Karpas-422 (cell line): ENCODE measurements around the gene KCNG1. TPM values are rescaled to one million over a fixed set of nuclear protein-coding genes. Genes with fewer than 3 reads are reported as not detected.
A peak's percentile ranks its signal among the peaks of the same experiment; 100 is the strongest.
"Not testable (repeated sequence)": the region's sequence is repeated elsewhere in the genome, so short reads cannot be mapped to it uniquely, and the experiment has no call there.

Experiments
- DNase-seq: peaks from one replicate; pipeline ENCODE4 v3.0.0-alpha.2; 2015
- H2AFZ ChIP-seq: fragments of 200-600 bp; sonication (generic); 2 replicates; pipeline ENCODE4 v1.6.1; 2014; ENCODE audit warnings: antibody characterized with exemption, low read length, mixed read lengths
- H3K27ac ChIP-seq: fragments of 200-600 bp; sonication (generic); 2 replicates; pipeline ENCODE4 v1.5.1; 2014; ENCODE audit warnings: mild to moderate bottlenecking, low read length, moderate library complexity
- H3K27me3 ChIP-seq: fragments of 200-600 bp; sonication (generic); 2 replicates; pipeline ENCODE4 v1.6.1; 2014; ENCODE audit warnings: low read length, mixed read lengths
- H3K36me3 ChIP-seq: fragments of 200-600 bp; sonication (generic); 2 replicates; pipeline ENCODE4 v1.6.1; 2014; ENCODE audit warnings: low read length, mixed read lengths; ENCODE audit not compliant: insufficient read depth
- H3K4me1 ChIP-seq: fragments of 200-600 bp; sonication (generic); 2 replicates; pipeline ENCODE4 v1.6.1; 2014; ENCODE audit warnings: mild to moderate bottlenecking, low read length, mixed read lengths
- H3K4me2 ChIP-seq: fragments of 200-600 bp; sonication (generic); 2 replicates; pipeline ENCODE4 v1.6.1; 2014; ENCODE audit warnings: low read length, low read depth, mild to moderate bottlenecking; ENCODE audit not compliant: poor library complexity, severe bottlenecking
- H3K4me3 ChIP-seq: fragments of 200-600 bp; sonication (generic); 2 replicates; pipeline ENCODE4 v1.5.1; 2014; ENCODE audit warnings: mild to moderate bottlenecking, antibody characterized with exemption, low read length, mixed read lengths
- H3K79me2 ChIP-seq: fragments of 200-600 bp; sonication (generic); 2 replicates; pipeline ENCODE4 v1.6.1; 2014; ENCODE audit warnings: mild to moderate bottlenecking, low read length, mixed read lengths
- H3K9ac ChIP-seq: fragments of 200-600 bp; sonication (generic); 2 replicates; pipeline ENCODE4 v1.6.0; 2014; ENCODE audit warnings: low read length
- H3K9me2 ChIP-seq: fragments of 200-600 bp; sonication (generic), shearing (Covaris generic); replicated peaks from 2 replicates; pipeline ENCODE4 v1.6.0; 2014; ENCODE audit warnings: mild to moderate bottlenecking, low read length, moderate library complexity; ENCODE audit not compliant: insufficient read depth
- H3K9me3 ChIP-seq: fragments of 300-700, 200-600 bp; sonication (generic); 2 replicates; pipeline ENCODE4 v1.6.1; 2014; ENCODE audit warnings: low read length, mixed read lengths
- H4K20me1 ChIP-seq: fragments of 200-600 bp; sonication (generic); 2 replicates; pipeline ENCODE4 v1.6.1; 2014; ENCODE audit warnings: mild to moderate bottlenecking, antibody characterized with exemption, low read length, low read depth; ENCODE audit not compliant: insufficient read depth
- total RNA-seq: library from RNA; depleted of rRNA; stranded (reverse); fragments of >200 nt; shearing (Covaris generic); gene quantifications from 2 replicates; pipeline ENCODE4 v1.2.3, GENCODE V29; 2014; ENCODE audit warnings: low replicate concordance

Gene KCNG1
- total RNA-seq, 1 experiment from 2014 or later, result not detected

GRCh38 chr20:51059862-51060261, 37.0 kb upstream of the KCNG1 start:
- no peak overlapping the region for H3K4me2 ChIP-seq

GRCh38 chr20:51058017-51058416, 35.1 kb upstream of the KCNG1 start:
- Histone ChIP-seq H3K79me2 (no peaks in the 10 kb centered on the region), H3K36me3 (no peaks in the 10 kb centered on the region), H3K4me1 (no peaks in the 10 kb centered on the region), H3K4me2 (no peak overlapping the region), H2AFZ (no peak overlapping the region), H3K4me3 (no peak overlapping the region), H3K9ac (no peak overlapping the region), H3K27ac (no peak overlapping the region), H3K9me3 (no peaks in the 10 kb centered on the region), H4K20me1 (no peaks in the 10 kb centered on the region), H3K9me2 (no peaks in the 10 kb centered on the region), H3K27me3 (no peaks in the 10 kb centered on the region)
- no peak for DNase-seq

More at GRCh38 chr20:51059862-51060261, 37.0 kb upstream of the KCNG1 start:
- H4K20me1 ChIP-seq, result no peaks in the 10 kb centered on the region
- H3K27me3 ChIP-seq, result no peaks in the 10 kb centered on the region
- H3K9me2 ChIP-seq, result no peaks in the 10 kb centered on the region
- no peaks in the 10 kb centered on the region for H3K36me3 ChIP-seq
- no peaks in the 10 kb centered on the region for H3K4me1 ChIP-seq
- no peak for DNase-seq
- no peaks in the 10 kb centered on the region for H3K9me3 ChIP-seq
- no peak overlapping the region for H3K27ac ChIP-seq
- no peak overlapping the region for H2AFZ ChIP-seq
- no peaks in the 10 kb centered on the region for H3K79me2 ChIP-seq
- H3K9ac ChIP-seq, result no peak overlapping the region
- H3K4me3 ChIP-seq, result no peak overlapping the region

- H3K9me2 ChIP-seq, result no peaks in the 10 kb centered on the region
- no peak overlapping the region for H3K4me2 ChIP-seq
- H3K27me3 ChIP-seq, result no peaks in the 10 kb centered on the region
- H3K79me2 ChIP-seq, result no peaks in the 10 kb centered on the region
- no peaks in the 10 kb centered on the region for H3K4me1 ChIP-seq
- no peaks in the 10 kb centered on the region for H4K20me1 ChIP-seq
- no peaks in the 10 kb centered on the region for H3K9me3 ChIP-seq
- DNase-seq, result no peak
- no peaks in the 10 kb centered on the region for H3K36me3 ChIP-seq
- no peak overlapping the region for H3K9ac ChIP-seq
- no peak overlapping the region for H3K27ac ChIP-seq
- H3K4me3 ChIP-seq, result no peak overlapping the region
- no peak overlapping the region for H2AFZ ChIP-seq
Measured at GRCh38 chr20:51054233-51054632, 31.3 kb upstream of the KCNG1 start.

GRCh38 chr20:51050531-51051075, 27.7 kb upstream of the KCNG1 start:
- Histone ChIP-seq H3K27me3 (peaks cover 5% of the 10 kb centered on the region; the same call in 1 of the 2 replicates), H3K4me2 (no peak overlapping the region), H3K36me3 (no peaks in the 10 kb centered on the region), H3K9me2 (no peaks in the 10 kb centered on the region), H3K9ac (no peak overlapping the region), H3K79me2 (no peaks in the 10 kb centered on the region), H3K4me1 (no peaks in the 10 kb centered on the region), H4K20me1 (no peaks in the 10 kb centered on the region), H3K27ac (no peak overlapping the region), H3K4me3 (no peak overlapping the region), H3K9me3 (peaks cover 4% of the 10 kb centered on the region), H2AFZ (no peak overlapping the region)
- no peak for DNase-seq

- Histone ChIP-seq H2AFZ (no peak overlapping the region), H3K27me3 (peaks cover 5% of the 10 kb centered on the region; the same call in 1 of the 2 replicates), H3K4me1 (no peaks in the 10 kb centered on the region), H3K9me3 (peaks cover 4% of the 10 kb centered on the region), H3K4me2 (no peak overlapping the region), H3K4me3 (no peak overlapping the region), H3K36me3 (no peaks in the 10 kb centered on the region), H3K79me2 (no peaks in the 10 kb centered on the region), H3K27ac (no peak overlapping the region), H4K20me1 (no peaks in the 10 kb centered on the region), H3K9ac (no peak overlapping the region), H3K9me2 (no peaks in the 10 kb centered on the region)
- DNase-seq, result peak; percentile 25
Measured at GRCh38 chr20:51046021-51046985, 23.4 kb upstream of the KCNG1 start.

GRCh38 chr20:51045492-51045891, 22.6 kb upstream of the KCNG1 start:
- not testable (repeated sequence) for H3K79me2 ChIP-seq, H4K20me1 ChIP-seq, H3K4me3 ChIP-seq, H3K9me3 ChIP-seq, H3K4me2 ChIP-seq, H3K27ac ChIP-seq, H3K9me2 ChIP-seq, H3K4me1 ChIP-seq, H3K27me3 ChIP-seq, H3K36me3 ChIP-seq, H2AFZ ChIP-seq, H3K9ac ChIP-seq
- peak; percentile 11 for DNase-seq

GRCh38 chr20:51044796-51045195, 21.9 kb upstream of the KCNG1 start:
- DNase-seq, result no peak
- H3K4me3 ChIP-seq, result no peak overlapping the region
- H3K79me2 ChIP-seq, result no peaks in the 10 kb centered on the region
- peaks cover 5% of the 10 kb centered on the region; the same call in 1 of the 2 replicates for H3K27me3 ChIP-seq
- peaks cover 4% of the 10 kb centered on the region for H3K9me3 ChIP-seq
- H3K4me1 ChIP-seq, result no peaks in the 10 kb centered on the region
- no peaks in the 10 kb centered on the region for H4K20me1 ChIP-seq
- H3K27ac ChIP-seq, result no peak overlapping the region
- no peak overlapping the region for H3K4me2 ChIP-seq
- no peaks in the 10 kb centered on the region for H3K36me3 ChIP-seq
- H3K9me2 ChIP-seq, result no peaks in the 10 kb centered on the region
- H2AFZ ChIP-seq, result no peak overlapping the region
- H3K9ac ChIP-seq, result no peak overlapping the region

GRCh38 chr20:51043811-51044210, 20.9 kb upstream of the KCNG1 start:
- Histone ChIP-seq H3K9me3 (peaks cover 4% of the 10 kb centered on the region), H3K36me3 (no peaks in the 10 kb centered on the region), H3K4me3 (no peak overlapping the region), H4K20me1 (no peaks in the 10 kb centered on the region), H3K79me2 (no peaks in the 10 kb centered on the region), H3K27ac (no peak overlapping the region), H3K4me1 (no peaks in the 10 kb centered on the region), H3K9me2 (no peaks in the 10 kb centered on the region), H3K9ac (no peak overlapping the region), H2AFZ (no peak overlapping the region), H3K27me3 (peaks cover 5% of the 10 kb centered on the region; the same call in 1 of the 2 replicates), H3K4me2 (no peak overlapping the region)
- DNase-seq, result no peak
